ENCODE measurements around the gene DGKB. TPM values are rescaled to one million over a fixed set of nuclear protein-coding genes. Genes with fewer than 3 reads are reported as not detected.

The DGKB gene
- polyA plus RNA-seq, 2 of the 4 experiments (the other 2 are of a cell fraction) = 0.01 TPM; not detected in 1

DNA sequence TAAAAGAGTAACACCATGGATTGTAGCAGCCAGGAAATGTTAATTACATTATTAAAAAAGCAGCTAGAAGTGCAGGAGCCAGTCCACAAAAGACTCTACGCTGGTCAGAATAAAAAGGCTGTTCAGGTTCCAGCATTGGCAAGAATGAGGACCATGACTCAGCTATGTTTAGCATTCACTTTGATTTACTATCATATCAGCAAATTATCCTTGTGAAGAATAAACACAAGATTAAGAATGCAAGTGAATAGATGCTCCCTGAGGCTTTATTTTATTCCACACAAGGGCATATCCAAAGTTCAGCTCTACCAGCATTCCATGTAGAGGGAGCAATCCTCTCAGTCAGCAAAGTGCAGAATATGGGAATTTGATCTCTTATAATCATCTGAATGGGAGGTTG is 13.6 kb downstream of the DGKB start (continued):
- TF ChIP-seq, protein P1, sequence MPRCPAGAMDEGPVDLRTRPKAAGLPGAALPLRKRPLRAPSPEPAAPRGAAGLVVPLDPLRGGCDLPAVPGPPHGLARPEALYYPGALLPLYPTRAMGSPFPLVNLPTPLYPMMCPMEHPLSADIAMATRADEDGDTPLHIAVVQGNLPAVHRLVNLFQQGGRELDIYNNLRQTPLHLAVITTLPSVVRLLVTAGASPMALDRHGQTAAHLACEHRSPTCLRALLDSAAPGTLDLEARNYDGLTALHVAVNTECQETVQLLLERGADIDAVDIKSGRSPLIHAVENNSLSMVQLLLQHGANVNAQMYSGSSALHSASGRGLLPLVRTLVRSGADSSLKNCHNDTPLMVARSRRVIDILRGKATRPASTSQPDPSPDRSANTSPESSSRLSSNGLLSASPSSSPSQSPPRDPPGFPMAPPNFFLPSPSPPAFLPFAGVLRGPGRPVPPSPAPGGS (IDR thresholded peaks at IDR 0.05) = no peak
- TF ChIP-seq CBX8 (IDR thresholded peaks at IDR 0.05) (no peak), ZFP36 (IDR thresholded peaks at IDR 0.05; ENCODE audit: borderline replicate concordance, partially characterized antibody) (no peak), ESRRA (IDR thresholded peaks at IDR 0.05; ENCODE audit: borderline replicate concordance, low read length) (no peak)

DNA sequence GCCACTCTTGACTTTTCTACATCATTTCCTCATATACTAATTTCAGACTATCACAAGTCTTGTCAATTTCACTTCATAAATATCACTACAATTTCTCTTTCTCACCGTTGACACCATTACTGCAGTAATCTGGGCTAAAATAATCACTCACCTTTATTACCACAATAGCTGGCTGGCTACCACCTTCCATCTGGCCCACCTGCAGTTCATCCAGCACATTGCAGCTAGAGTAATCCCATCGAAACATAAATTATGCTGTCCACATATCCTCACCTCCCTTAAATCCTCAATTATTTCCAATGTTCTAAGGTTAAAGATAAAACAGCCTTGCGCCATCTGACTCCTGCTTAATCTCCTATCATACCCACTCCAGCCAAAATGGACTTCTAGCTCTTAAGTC is 16.0 kb downstream of the DGKB start:
- 21% methylated on average over 3 of the region's 3 CpGs for WGBS (ENCODE audit: missing lambda C conversion rate)
- ChIA-PET CTCF (no interaction called here), POLR2A (no interaction called here)
- DNase-seq (ENCODE audit: low read depth in 1 of 2, low spot score in 1 of 2) (no peak), FAIRE-seq (no peak), ATAC-seq (no peak)
- no peak overlapping the region for H3K4me2 ChIP-seq
- H3K4me3 ChIP-seq = no peak overlapping the region
- H3K4me1 ChIP-seq = no peaks in the 10 kb centered on the region
- H3K27ac ChIP-seq = no peak overlapping the region
- TF ChIP-seq MAFK (IDR thresholded peaks at IDR 0.05; ENCODE audit: partially characterized antibody) (no peak), SREBF2 (IDR thresholded peaks at IDR 0.05) (no peak), FOXS1 (CRISPR knock-in tag; IDR thresholded peaks at IDR 0.05) (no peak), ZFP36 (IDR thresholded peaks at IDR 0.05; ENCODE audit: borderline replicate concordance, partially characterized antibody) (no peak), EP300 (IDR thresholded peaks at IDR 0.05) (no peak), EHMT2 (IDR thresholded peaks at IDR 0.05; ENCODE audit: low read depth) (no peak), MYC (IDR thresholded peaks at IDR 0.05; ENCODE audit: borderline replicate concordance, low read length) (no peak)
- no peaks in the 10 kb centered on the region for H3K9me3 ChIP-seq

DNA sequence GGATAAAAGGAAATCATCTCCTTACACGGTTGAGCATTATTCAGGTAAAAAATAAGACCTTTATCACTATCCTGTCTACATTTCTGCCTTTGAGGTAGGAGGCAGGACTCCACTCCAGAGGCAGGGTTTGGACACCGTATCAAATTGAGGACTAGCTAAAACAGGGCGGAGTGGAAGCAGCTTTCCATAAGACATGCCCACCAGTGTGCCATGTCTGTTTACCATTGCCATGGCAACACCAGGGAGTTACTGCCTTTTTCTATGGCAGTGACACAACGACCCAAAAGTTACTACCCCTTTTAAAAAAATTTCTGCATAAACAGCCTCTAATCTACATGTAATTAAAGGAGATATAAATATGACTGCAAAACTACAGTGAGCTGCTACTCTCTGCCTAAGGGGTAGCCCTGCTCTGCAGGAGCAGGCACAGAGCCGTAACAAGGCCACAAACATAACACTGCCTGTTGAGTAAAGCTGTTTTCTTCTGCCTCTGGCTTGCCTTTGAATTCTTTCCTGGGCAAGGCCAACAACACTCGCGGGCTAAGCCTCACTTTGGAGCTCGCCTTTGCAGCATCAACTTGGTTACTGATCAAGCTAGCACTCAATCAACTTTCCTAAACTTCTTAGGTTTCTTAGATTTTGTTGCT is 26.5 kb downstream of the DGKB start:
- 18% methylated on average over 8 of the region's 8 CpGs for WGBS (ENCODE audit: missing lambda C conversion rate)
- Histone ChIP-seq H3K4me3 (no peak overlapping the region), H3K4me1 (no peaks in the 10 kb centered on the region), H3K4me2 (no peak overlapping the region), H3K27ac (no peak overlapping the region), H3K9me3 (no peaks in the 10 kb centered on the region)
- DNase-seq (ENCODE audit: low read depth in 1 of 2, low spot score in 1 of 2) (no peak), ATAC-seq (no peak), FAIRE-seq (no peak)
- ChIA-PET POLR2A (no interaction called here), CTCF (no interaction called here)
- no peak for TF ChIP-seq HOXB13 (CRISPR knock-in tag; IDR thresholded peaks at IDR 0.05; ENCODE audit: low read depth)
- TF ChIP-seq RAD21 (conservative IDR thresholded peaks at IDR 0.05 in 1 of 2, IDR thresholded peaks at IDR 0.05 in 1 of 2) = no peak
- TF ChIP-seq RARB (CRISPR knock-in tag; IDR thresholded peaks at IDR 0.05) = no peak
- no peak for TF ChIP-seq ZFP36 (IDR thresholded peaks at IDR 0.05; ENCODE audit: borderline replicate concordance, partially characterized antibody)
- no peak for TF ChIP-seq TFCP2L1 (CRISPR knock-in tag; IDR thresholded peaks at IDR 0.05)
- TF ChIP-seq, protein P2, sequence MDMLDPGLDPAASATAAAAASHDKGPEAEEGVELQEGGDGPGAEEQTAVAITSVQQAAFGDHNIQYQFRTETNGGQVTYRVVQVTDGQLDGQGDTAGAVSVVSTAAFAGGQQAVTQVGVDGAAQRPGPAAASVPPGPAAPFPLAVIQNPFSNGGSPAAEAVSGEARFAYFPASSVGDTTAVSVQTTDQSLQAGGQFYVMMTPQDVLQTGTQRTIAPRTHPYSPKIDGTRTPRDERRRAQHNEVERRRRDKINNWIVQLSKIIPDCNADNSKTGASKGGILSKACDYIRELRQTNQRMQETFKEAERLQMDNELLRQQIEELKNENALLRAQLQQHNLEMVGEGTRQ (IDR thresholded peaks at IDR 0.05) = no peak
- no peak for TF ChIP-seq POLR2AphosphoS2 (conservative IDR thresholded peaks at IDR 0.05; ENCODE audit: low read length)
- TF ChIP-seq KDM5A (IDR thresholded peaks at IDR 0.05) = no peak

DNA sequence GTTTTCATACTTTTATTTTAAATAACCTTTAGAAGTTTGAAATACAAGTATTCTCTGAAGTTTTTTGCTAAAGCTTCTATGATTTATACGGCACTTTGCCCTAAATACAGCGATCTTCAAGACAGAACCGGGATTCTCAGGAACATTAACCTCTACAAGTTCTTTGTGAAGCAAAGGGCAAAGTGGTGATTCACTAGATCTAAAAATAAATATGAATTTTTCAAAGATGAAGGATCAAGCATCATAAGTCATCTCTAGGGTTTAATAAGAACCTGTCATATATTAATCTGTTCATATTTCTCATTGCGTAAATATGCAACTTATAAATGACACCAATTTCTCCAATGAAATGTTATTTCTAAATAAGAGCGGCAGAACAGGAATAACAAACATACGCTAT is 30.7 kb downstream of the DGKB start:
- Histone ChIP-seq H3K4me3 (no peak overlapping the region), H3K27ac (no peak overlapping the region), H3K4me1 (no peaks in the 10 kb centered on the region), H3K4me2 (no peak overlapping the region), H3K9me3 (no peaks in the 10 kb centered on the region)
- ATAC-seq (no peak), FAIRE-seq (no peak), DNase-seq (ENCODE audit: low read depth in 1 of 2, low spot score in 1 of 2) (no peak)
- POLR2A ChIA-PET = no interaction called here
- CTCF ChIA-PET = no interaction called here
- WGBS (ENCODE audit: missing lambda C conversion rate) = 49% methylated on average over 6 of the region's 6 CpGs
- TF ChIP-seq MAZ (IDR thresholded peaks at IDR 0.05; ENCODE audit: borderline replicate concordance, low read depth, low read length) = no peak
- no peak for TF ChIP-seq EHF (CRISPR knock-in tag; IDR thresholded peaks at IDR 0.05)
- TF ChIP-seq, protein P1 (IDR thresholded peaks at IDR 0.05) = no peak
- no peak for TF ChIP-seq NPAS2 (CRISPR knock-in tag; IDR thresholded peaks at IDR 0.05; ENCODE audit: borderline replicate concordance)
- TF ChIP-seq CHD4 (IDR thresholded peaks at IDR 0.05; ENCODE audit: borderline replicate concordance) = no peak
- no peak for TF ChIP-seq JUNB (IDR thresholded peaks at IDR 0.05)
- no peak for TF ChIP-seq ZFP36 (IDR thresholded peaks at IDR 0.05; ENCODE audit: borderline replicate concordance, partially characterized antibody)
- TF ChIP-seq RAD21 (conservative IDR thresholded peaks at IDR 0.05 in 1 of 2, IDR thresholded peaks at IDR 0.05 in 1 of 2) = no peak
- TF ChIP-seq ZC3H11A (IDR thresholded peaks at IDR 0.05) = no peak
- TF ChIP-seq NR3C1 (IDR thresholded peaks at IDR 0.05) = no peak

All from A549 (cell line).